Progenitor cell of endocrine pancreas (in vitro differentiated cells): ENCODE data around the gene TTC13. TPM values are rescaled to one million over a fixed set of nuclear protein-coding genes. Genes with fewer than 3 reads are reported as not detected.

Experiments
- DNase-seq: peaks from one replicate; pipeline ENCODE4 v3.0.0; 2021; ENCODE audit warnings: low spot score; ENCODE audit not compliant: unreplicated experiment
- H3K27ac Mint-ChIP-seq: 2 replicates; pipeline ENCODE4 v1.8.0; 2021; ENCODE audit warnings: mild to moderate bottlenecking, moderate library complexity, mixed read lengths
- H3K27me3 Mint-ChIP-seq: 2 replicates; pipeline ENCODE4 v1.8.0; 2021; ENCODE audit warnings: mixed read lengths
- H3K36me3 Mint-ChIP-seq: 2 replicates; pipeline ENCODE4 v1.8.0; 2022; ENCODE audit warnings: mixed read lengths; ENCODE audit not compliant: insufficient read depth
- H3K4me1 Mint-ChIP-seq: 2 replicates; pipeline ENCODE4 v1.8.0; 2021; ENCODE audit warnings: low read depth, mixed read lengths
- H3K4me3 Mint-ChIP-seq: 2 replicates; pipeline ENCODE4 v1.8.0; 2021; ENCODE audit warnings: low read depth, mild to moderate bottlenecking, moderate library complexity, mixed read lengths
- H3K9me3 Mint-ChIP-seq: 2 replicates; pipeline ENCODE4 v1.8.0; 2021; ENCODE audit warnings: low read depth, mixed read lengths
- total RNA-seq: library from RNA; stranded (reverse); gene quantifications from 2 replicates; pipeline ENCODE4 v1.2.1, GENCODE V29; 2021
- TF ChIP-seq, protein P1 (sequence below): fragments of 200-600 bp; sonication (generic); IDR thresholded peaks from one replicate; pipeline ENCODE4 v1.5.0; 2021; ENCODE audit warnings: antibody characterized with exemption, mild to moderate bottlenecking; ENCODE audit not compliant: unreplicated experiment

TTC13 gene
- total RNA-seq, 1 donor from 2014 or later, result 22.3 TPM

DNA sequence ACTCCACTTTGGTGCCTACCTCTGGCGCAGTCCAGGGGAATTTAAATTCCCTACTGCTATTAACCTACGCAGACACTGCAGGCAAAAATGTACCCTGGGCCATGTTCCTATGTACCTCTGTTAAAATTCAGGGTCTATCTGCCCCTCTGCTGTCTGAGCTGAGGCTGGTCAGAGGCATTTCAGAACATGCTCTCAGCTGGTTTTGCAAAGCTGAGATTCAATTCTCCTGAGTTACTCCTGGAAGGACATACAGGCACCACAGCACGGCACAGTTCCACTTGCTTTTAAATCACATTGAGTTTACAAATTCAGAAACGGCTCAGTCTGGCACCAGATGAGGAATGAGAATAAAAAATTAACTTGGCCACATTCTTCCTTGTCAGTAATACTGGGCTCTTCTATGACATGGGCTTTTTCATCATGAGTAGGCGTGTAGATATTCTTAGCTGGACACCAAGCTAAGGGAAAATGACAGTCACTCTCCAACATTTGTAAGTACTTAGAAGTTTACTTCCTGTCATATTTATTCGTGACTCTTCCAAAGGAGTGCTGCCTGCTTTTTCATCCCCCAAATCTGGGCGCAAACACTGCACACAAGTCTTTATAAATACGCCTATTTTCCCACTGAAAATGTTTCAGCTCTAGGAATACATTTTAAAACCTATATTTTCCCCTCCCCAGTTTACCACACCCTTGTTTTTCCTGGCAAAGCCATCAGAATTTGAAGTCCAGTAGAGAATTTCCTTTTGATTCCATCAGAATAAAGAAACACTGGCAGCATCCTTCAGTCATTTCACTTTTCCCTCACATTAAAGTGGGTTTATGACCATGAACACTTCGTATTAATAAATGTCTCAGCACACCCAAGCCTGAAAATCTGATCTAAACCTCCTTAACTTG is 112.2 kb downstream of the TTC13 start:
- peaks cover 45% of the 10 kb centered on the region for H3K4me1 Mint-ChIP-seq
- H3K36me3 Mint-ChIP-seq, result peaks cover 5% of the 10 kb centered on the region
- DNase-seq, result no peak
- TF ChIP-seq, protein P1, sequence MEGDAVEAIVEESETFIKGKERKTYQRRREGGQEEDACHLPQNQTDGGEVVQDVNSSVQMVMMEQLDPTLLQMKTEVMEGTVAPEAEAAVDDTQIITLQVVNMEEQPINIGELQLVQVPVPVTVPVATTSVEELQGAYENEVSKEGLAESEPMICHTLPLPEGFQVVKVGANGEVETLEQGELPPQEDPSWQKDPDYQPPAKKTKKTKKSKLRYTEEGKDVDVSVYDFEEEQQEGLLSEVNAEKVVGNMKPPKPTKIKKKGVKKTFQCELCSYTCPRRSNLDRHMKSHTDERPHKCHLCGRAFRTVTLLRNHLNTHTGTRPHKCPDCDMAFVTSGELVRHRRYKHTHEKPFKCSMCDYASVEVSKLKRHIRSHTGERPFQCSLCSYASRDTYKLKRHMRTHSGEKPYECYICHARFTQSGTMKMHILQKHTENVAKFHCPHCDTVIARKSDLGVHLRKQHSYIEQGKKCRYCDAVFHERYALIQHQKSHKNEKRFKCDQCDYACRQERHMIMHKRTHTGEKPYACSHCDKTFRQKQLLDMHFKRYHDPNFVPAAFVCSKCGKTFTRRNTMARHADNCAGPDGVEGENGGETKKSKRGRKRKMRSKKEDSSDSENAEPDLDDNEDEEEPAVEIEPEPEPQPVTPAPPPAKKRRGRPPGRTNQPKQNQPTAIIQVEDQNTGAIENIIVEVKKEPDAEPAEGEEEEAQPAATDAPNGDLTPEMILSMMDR, result no peak
- peak overlapping the region; percentile 91 for H3K4me3 Mint-ChIP-seq
- H3K9me3 Mint-ChIP-seq, result no peaks in the 10 kb centered on the region
- peak overlapping the region; percentile 78 for H3K27ac Mint-ChIP-seq
- H3K27me3 Mint-ChIP-seq, result no peaks in the 10 kb centered on the region

DNA sequence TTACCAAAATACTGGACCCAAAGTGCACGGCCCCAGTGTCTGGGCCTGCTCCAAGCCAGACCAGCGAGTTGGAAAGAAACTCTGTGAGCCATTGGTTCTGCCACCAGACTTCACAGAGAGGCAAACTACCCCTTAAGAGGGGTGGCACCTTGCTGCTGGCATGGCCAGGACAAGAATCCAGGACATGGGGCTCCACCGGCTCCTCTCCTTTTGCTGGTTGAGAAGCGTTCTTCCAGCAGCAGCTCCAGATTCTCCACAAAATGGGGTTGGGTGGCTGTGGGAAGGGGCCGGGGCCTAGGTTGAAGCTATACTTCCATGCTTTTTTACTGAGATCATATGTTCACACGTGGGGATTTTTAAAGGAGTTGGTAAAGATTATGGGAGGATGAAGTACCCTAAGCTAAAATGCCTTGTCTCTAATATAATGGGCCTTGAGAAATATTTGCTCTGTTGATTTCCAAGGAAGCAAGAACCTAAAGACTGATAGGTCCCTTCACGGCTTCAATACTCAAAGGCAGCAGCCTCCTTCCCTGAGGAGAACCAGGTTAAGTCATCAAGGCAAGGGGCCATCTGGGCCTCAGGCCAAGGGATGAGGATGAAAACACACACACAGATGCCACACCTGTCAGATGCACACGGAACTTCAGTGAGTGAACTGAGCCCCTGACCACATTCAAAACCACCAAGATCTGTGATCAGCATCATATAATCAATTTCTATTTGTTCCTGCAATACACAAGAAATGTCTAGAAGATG is 113.4 kb downstream of the TTC13 start:
- Mint-ChIP-seq H3K4me3 (no peak overlapping the region), H3K27ac (peak overlapping the region; percentile 48), H3K9me3 (no peaks in the 10 kb centered on the region), H3K36me3 (peaks cover 10% of the 10 kb centered on the region), H3K4me1 (peaks cover 44% of the 10 kb centered on the region), H3K27me3 (no peaks in the 10 kb centered on the region)
- DNase-seq, result no peak
- TF ChIP-seq, protein P1, result no peak

- Mint-ChIP-seq H3K27ac (no peak overlapping the region), H3K4me1 (peaks cover 39% of the 10 kb centered on the region), H3K4me3 (peak overlapping the region; percentile 23), H3K9me3 (no peaks in the 10 kb centered on the region), H3K36me3 (peaks cover 11% of the 10 kb centered on the region), H3K27me3 (no peaks in the 10 kb centered on the region)
- no peak for DNase-seq
- TF ChIP-seq, protein P1, result no peak
These were observed 114.2 kb downstream of the TTC13 start for GRCh38 chr1:230864441-230864840.

- TF ChIP-seq, protein P1, result no peak
- H3K4me3 Mint-ChIP-seq, result peak overlapping the region; percentile 7
- no peaks in the 10 kb centered on the region for H3K9me3 Mint-ChIP-seq
- peaks cover 43% of the 10 kb centered on the region for H3K4me1 Mint-ChIP-seq
- H3K36me3 Mint-ChIP-seq, result peaks cover 11% of the 10 kb centered on the region
- no peaks in the 10 kb centered on the region for H3K27me3 Mint-ChIP-seq
- DNase-seq, result no peak
- peak overlapping the region; percentile 92 for H3K27ac Mint-ChIP-seq
These were observed 115.2 kb downstream of the TTC13 start for GRCh38 chr1:230863449-230863848.

GRCh38 chr1:230861970-230862595 is 116.6 kb downstream of the TTC13 start:
- H3K4me1 Mint-ChIP-seq, result peaks cover 46% of the 10 kb centered on the region
- H3K36me3 Mint-ChIP-seq, result peaks cover 11% of the 10 kb centered on the region
- no peak overlapping the region for H3K27ac Mint-ChIP-seq
- H3K27me3 Mint-ChIP-seq, result no peaks in the 10 kb centered on the region
- no peaks in the 10 kb centered on the region for H3K9me3 Mint-ChIP-seq
- TF ChIP-seq, protein P1, result no peak
- no peak for DNase-seq
- H3K4me3 Mint-ChIP-seq, result no peak overlapping the region
